NT2/D1 (cell line): ENCODE measurements around the gene HK3.

ENCODE experiments used
- SUZ12 ChIP-seq: IDR thresholded peaks from 2 replicates; pipeline ENCODE4 v1.6.1; 2011; ENCODE audit not compliant: insufficient read length, insufficient read depth; ENCODE audit errors: extremely low read depth
- YY1 ChIP-seq: IDR thresholded peaks from 2 replicates; pipeline ENCODE4 v1.6.1; 2011; ENCODE audit not compliant: insufficient read length, insufficient read depth
- ZNF274 ChIP-seq: IDR thresholded peaks from 2 replicates; pipeline ENCODE4 v1.6.1; 2011; ENCODE audit warnings: mild to moderate bottlenecking, low read depth, low read length

GRCh38 chr5:176832162-176832561 is 67.0 kb downstream of the HK3 start:
- no peak for TF ChIP-seq YY1
- no peak for TF ChIP-seq ZNF274
- no peak for TF ChIP-seq SUZ12
